H1 (cell line): Measurements from ENCODE around the gene PAX7. TPM values are rescaled to one million over a fixed set of nuclear protein-coding genes. Genes with fewer than 3 reads are reported as not detected.
A peak's percentile ranks its signal among the peaks of the same experiment; 100 is the strongest.

Source experiments
- CTCF ChIA-PET: fragments of 300-600 bp; sonication (Branson Sonifier 250); formaldehyde crosslinking; loops from one replicate; lab custom pipeline; 2021; ENCODE audit not compliant: partially characterized antibody; lab: Charles Lee
- POLR2A ChIA-PET: fragments of 300-600 bp; sonication (Branson Sonifier 250); formaldehyde crosslinking; loops from one replicate; lab custom pipeline; 2021; ENCODE audit warnings: inconsistent platforms; ENCODE audit not compliant: partially characterized antibody; lab: Charles Lee
- DNase-seq, 2 experiments: peaks; one replicate each; pipeline versions ENCODE4 v3.0.0 to v3.0.0-alpha.2; 2010 to 2022; ENCODE audit warnings: low spot score in 2 of 2, low read depth in 1 of 2, mixed read lengths in 1 of 2
- FAIRE-seq: peaks from 2 replicates; lab custom pipeline; 2011; peaks lifted over from hg19 to GRCh38; lab: Jason Lieb, UNC
- H2AFZ ChIP-seq: 2 replicates; pipeline ENCODE4 v1.8.1; 2012; ENCODE audit warnings: low read length, inconsistent platforms
- H2AK5ac ChIP-seq: 2 replicates; pipeline ENCODE4 v1.6.1; 2013; ENCODE audit warnings: low read depth, low read length
- H2BK120ac ChIP-seq: replicated peaks from 2 replicates; pipeline ENCODE3; 2013; ENCODE audit warnings: low read depth, low read length, inconsistent platforms
- H2BK12ac ChIP-seq: 2 replicates; pipeline ENCODE4 v1.6.1; 2013; ENCODE audit warnings: low read depth, low read length
- H2BK15ac ChIP-seq: 2 replicates; pipeline ENCODE4 v1.6.1; 2013; ENCODE audit warnings: low read length
- H2BK20ac ChIP-seq: 2 replicates; pipeline ENCODE4 v1.6.1; 2013; ENCODE audit warnings: low read length
- H2BK5ac ChIP-seq: 2 replicates; pipeline ENCODE4 v1.6.1; 2013; ENCODE audit warnings: low read depth, low read length
- H3K14ac ChIP-seq: 2 replicates; pipeline ENCODE4 v1.6.1; 2013; ENCODE audit warnings: inconsistent platforms; ENCODE audit not compliant: insufficient read length
- H3K18ac ChIP-seq: 2 replicates; pipeline ENCODE4 v1.6.1; 2013; ENCODE audit warnings: low read length; ENCODE audit errors: extremely low read depth
- H3K23ac ChIP-seq: 2 replicates; pipeline ENCODE4 v1.6.1; 2013; ENCODE audit warnings: inconsistent platforms; ENCODE audit not compliant: insufficient read length
- H3K23me2 ChIP-seq: 2 replicates; pipeline ENCODE4 v1.6.1; 2013; ENCODE audit warnings: low read depth, low read length
- H3K27ac ChIP-seq: 2 replicates; pipeline ENCODE4 v1.6.1; 2011; ENCODE audit warnings: low read depth, low read length, inconsistent platforms
- H3K27me3 ChIP-seq, 4 experiments: replicated peaks in 1 of 4; 1 replicate in 1 of 4; 2 replicates in 3 of 4; pipeline versions ENCODE4 v1.6.1 to v1.8.1; 2011 to 2013; ENCODE audit warnings: low read length in 3 of 4, mild to moderate bottlenecking in 3 of 4, inconsistent platforms in 2 of 4, mixed read lengths in 2 of 4, moderate library complexity in 1 of 4; ENCODE audit not compliant: control insufficient read depth in 3 of 4, insufficient read depth in 3 of 4; ENCODE audit errors: extremely low read depth in 1 of 4
- H3K36me3 ChIP-seq, 4 experiments: 2 replicates each; pipeline versions ENCODE4 v1.6.1 to v1.8.1; 2011 to 2013; ENCODE audit warnings: mild to moderate bottlenecking in 4 of 4, low read length in 3 of 4, moderate library complexity in 2 of 4, control low read depth in 1 of 4, inconsistent platforms in 1 of 4; ENCODE audit not compliant: insufficient read depth in 4 of 4, control insufficient read depth in 2 of 4
- H3K4ac ChIP-seq: replicated peaks from 2 replicates; pipeline ENCODE3; 2013; ENCODE audit warnings: low read length, low read depth, mixed read lengths, inconsistent platforms; ENCODE audit not compliant: insufficient read length
- H3K4me1 ChIP-seq, 4 experiments: replicated peaks in 1 of 4; 1 replicate in 1 of 4; 2 replicates in 3 of 4; pipeline versions ENCODE4 v1.6.1 to v1.8.1; 2011 to 2013; ENCODE audit warnings: low read length in 3 of 4, inconsistent platforms in 2 of 4, mixed read lengths in 1 of 4; ENCODE audit not compliant: insufficient read depth in 4 of 4, control insufficient read depth in 3 of 4
- H3K4me2 ChIP-seq, 2 experiments: 2 replicates each; pipeline versions ENCODE4 v1.6.1 to v1.8.1; 2011 to 2013; ENCODE audit warnings: low read depth in 2 of 2, low read length in 2 of 2, control low read depth in 1 of 2, inconsistent platforms in 1 of 2, mild to moderate bottlenecking in 1 of 2; ENCODE audit not compliant: insufficient read depth in 1 of 2
- H3K4me3 ChIP-seq, 4 experiments: fragments of 200-600, 300-600 bp in 1 of 4; sonication (generic), shearing (Covaris generic), sonication (Bioruptor Twin) in 1 of 4; 2 replicates each; pipeline versions ENCODE4 v1.5.1 to v1.8.1; 2011 to 2016; ENCODE audit warnings: low read length in 4 of 4, low read depth in 3 of 4, control low read depth in 2 of 4, inconsistent platforms in 2 of 4, mild to moderate bottlenecking in 2 of 4, mixed read lengths in 1 of 4, moderate library complexity in 1 of 4; ENCODE audit not compliant: insufficient read depth in 2 of 4; ENCODE audit errors: extremely low read depth in 1 of 4
- H3K56ac ChIP-seq: replicated peaks from 2 replicates; pipeline ENCODE3; 2013; ENCODE audit warnings: low read depth, mild to moderate bottlenecking, mixed read lengths, low read length, inconsistent platforms; ENCODE audit not compliant: insufficient read length
- H3K79me1 ChIP-seq: 2 replicates; pipeline ENCODE4 v1.6.1; 2013; ENCODE audit warnings: low read depth, low read length, control low read depth
- H3K79me2 ChIP-seq, 2 experiments: 2 replicates each; pipeline versions ENCODE4 v1.6.1 to v1.8.1; 2012 to 2013; ENCODE audit warnings: low read length in 2 of 2, mild to moderate bottlenecking in 2 of 2, inconsistent platforms in 1 of 2; ENCODE audit not compliant: insufficient read depth in 2 of 2, control insufficient read depth in 1 of 2
- H3K9ac ChIP-seq, 4 experiments: replicated peaks in 1 of 4; 1 replicate in 1 of 4; 2 replicates in 3 of 4; pipeline versions ENCODE4 v1.6.1 to v1.8.1; 2011 to 2013; ENCODE audit warnings: low read depth in 3 of 4, low read length in 3 of 4, control low read depth in 2 of 4, mild to moderate bottlenecking in 2 of 4, moderate library complexity in 2 of 4, inconsistent platforms in 1 of 4; ENCODE audit errors: extremely low read depth in 1 of 4
- H3K9me3 ChIP-seq, 2 experiments: 2 replicates each; pipeline versions ENCODE4 v1.6.1 to v1.8.1; 2012 to 2013; ENCODE audit warnings: mild to moderate bottlenecking in 2 of 2, moderate library complexity in 2 of 2, control low read depth in 1 of 2, inconsistent platforms in 1 of 2, low read depth in 1 of 2, low read length in 1 of 2, mixed read lengths in 1 of 2; ENCODE audit not compliant: insufficient read depth in 2 of 2
- H4K20me1 ChIP-seq, 2 experiments: replicated peaks in 1 of 2; 2 replicates each; pipeline versions ENCODE3 to v1.8.1; 2011 to 2013; ENCODE audit warnings: inconsistent platforms in 2 of 2, low read length in 2 of 2, mild to moderate bottlenecking in 1 of 2; ENCODE audit not compliant: insufficient read depth in 2 of 2, control insufficient read depth in 1 of 2
- H4K5ac ChIP-seq: 2 replicates; pipeline ENCODE4 v1.6.1; 2013; ENCODE audit warnings: low read length, low read depth, mixed read lengths, inconsistent platforms; ENCODE audit not compliant: insufficient read length
- H4K8ac ChIP-seq: 2 replicates; pipeline ENCODE4 v1.8.0; 2013; ENCODE audit warnings: mild to moderate bottlenecking, moderate library complexity, low read length, inconsistent platforms; ENCODE audit not compliant: insufficient read depth; ENCODE audit errors: extremely low read depth
- H4K91ac ChIP-seq: replicated peaks from 2 replicates; pipeline ENCODE3; 2013; ENCODE audit warnings: low read length, mixed read lengths, inconsistent platforms; ENCODE audit not compliant: insufficient read length
- CBX8 ChIP-seq: fragments of 300-800, 300-1000 bp; sonication (generic); IDR thresholded peaks from 2 replicates; pipeline ENCODE4 v1.7.1; 2016; ENCODE audit warnings: low read depth, low read length, borderline replicate concordance
- KDM1A ChIP-seq: fragments of 200-600, 300-600 bp; sonication (generic); IDR thresholded peaks from 2 replicates; pipeline ENCODE4 v1.7.1; 2016; ENCODE audit warnings: mild to moderate bottlenecking, low read length, borderline replicate concordance
- WGBS, 2 experiments: shearing (Covaris generic) in 1 of 2; methylation state at CpG; one replicate each; pipeline versions ENCODE4 v1.1.6 to v1.1.7; 2013 to 2015; ENCODE audit warnings: low lambda C conversion rate in 2 of 2, mixed read lengths in 2 of 2, inconsistent platforms in 1 of 2, low coverage in 1 of 2, missing lambda C conversion rate in 1 of 2; ENCODE audit not compliant: insufficient replicate concordance in 2 of 2, insufficient coverage in 1 of 2, insufficient read length in 1 of 2; ENCODE audit errors: extremely low coverage in 1 of 2, missing lambda C conversion rate in 1 of 2; 5-methylcytosine and 5-hydroxymethylcytosine counted together
- polyA plus RNA-seq, 7 experiments: library from polyadenylated mRNA; depleted of rRNA in 3 of 7; stranded (reverse) in 5 of 7; unstranded in 2 of 7; fragments of >200 nt in 5 of 7; fragments of 200-250 nt in 2 of 7; gene quantifications; 1 replicate in 5 of 7; 2 replicates in 1 of 7; 4 replicates in 1 of 7; pipeline versions ENCODE4 v1.2.1 to v1.2.3, GENCODE V29; 2011 to 2013; ENCODE audit warnings: missing spikeins in 2 of 7, mixed read lengths in 2 of 7
- total RNA-seq: library from RNA; stranded (reverse); fragmentation: NEBNext Ultra II Directional; extraction: Animal tissue kit (Norgen Biotek cat#: 25700); gene quantifications from 2 replicates; pipeline ENCODE4 v1.2.1, GENCODE V29; 2021

The PAX7 gene
- total and polyA plus RNA-seq, 2 of the 8 experiments (the other 6 are each of a cell fraction or from before 2014, with no cell fraction given), result not detected

- CTCF ChIA-PET, result interaction anchor here (0.6 to 17.3 kb wide), 16 partner anchors 8 to 720 kb away, joined by 3 to 207 read pairs (median 3); no protein-coding TSS in a partner anchor
- no peak overlapping the region for H4K5ac ChIP-seq
Measured at GRCh38 chr1:18661404-18662285, 31.0 kb downstream of the PAX7 start.

More at GRCh38 chr1:18661404-18662285, 31.0 kb downstream of the PAX7 start:
- DNase-seq, result no peak
- Histone ChIP-seq H2BK12ac (0 out of 2 replicates have a peak overlapping the region, but pooled peaks have one; percentile 33), H3K23me2 (no peaks in the 10 kb centered on the region), H4K8ac (no peak overlapping the region), H3K36me3 (no peaks in the 10 kb centered on the region), H3K23ac (no peak overlapping the region), H2AK5ac (peak overlapping the region; percentile 93; the same call in 1 of the 2 replicates), H3K14ac (no peak overlapping the region), H3K9me3 (no peaks in the 10 kb centered on the region), H2BK20ac (no peak overlapping the region), H2AFZ (no peak overlapping the region), H3K27me3 (peaks cover 2 to 47% (median 34%) of the 10 kb centered on the region in 4 experiments), H2BK120ac (no peak overlapping the region), H4K91ac (no peak overlapping the region), H3K9ac (no peak overlapping the region), H3K79me2 (no peaks in the 10 kb centered on the region), H2BK5ac (no peak overlapping the region), H3K18ac (no peak overlapping the region; the same call in 1 of the 2 replicates), H2BK15ac (0 out of 2 replicates have a peak overlapping the region, but pooled peaks have one; percentile 88), H3K79me1 (no peaks in the 10 kb centered on the region), H3K56ac (no peak overlapping the region), H4K20me1 (peaks cover 2% of the 10 kb centered on the region in 2 experiments), H3K4ac (no peak overlapping the region), H3K4me1 (peaks cover 0 to 20% (median 4%) of the 10 kb centered on the region in 4 experiments; a peak in 4 of 7 replicates), H3K4me3 (no peak overlapping the region)
- POLR2A ChIA-PET, result interaction anchor here (0.6 to 1.2 kb wide), 3 partner anchors 11 to 228 kb away, joined by 3 read pairs; no protein-coding TSS in a partner anchor
- no peak for FAIRE-seq
- TF ChIP-seq KDM1A (peak; percentile 84), CBX8 (no peak)
- TF ChIP-seq, all 59 proteins: peak for 1
- no peak overlapping the region; a peak in 1 of 4 replicates for H3K4me2 ChIP-seq
- 67% methylated on average over 15 of the region's 17 CpGs; no CpG with 5 or more reads in 1 of the 2 experiments for WGBS, 2 experiments
- H3K27ac ChIP-seq, result no peak overlapping the region
